RWPE2 (cell line): Measurements from ENCODE around the gene SLC17A9.
A peak's percentile ranks its signal among the peaks of the same experiment; 100 is the strongest.

Experiments
- ATAC-seq: fragments of 200-7000 bp; cut with Tn5 transposase; 3 replicates; pipeline ENCODE4 v1.9.1; 2021; ENCODE audit warnings: low read depth
- DNase-seq: peaks from one replicate; pipeline ENCODE4 v3.0.0-alpha.2; 2020; ENCODE audit warnings: low spot score
- H3K27ac ChIP-seq: fragments of 450-650 bp; 2 replicates; pipeline ENCODE4 v1.5.1; 2017; ENCODE audit warnings: mild to moderate bottlenecking; ENCODE audit not compliant: poor library complexity, severe bottlenecking
- H3K27me3 ChIP-seq: fragments of 250-450 bp; sonication (Bioruptor Pico); 2 replicates; pipeline ENCODE4 v1.5.1; 2021; ENCODE audit warnings: mild to moderate bottlenecking, moderate library complexity; ENCODE audit not compliant: insufficient read depth, poor library complexity, severe bottlenecking
- H3K36me3 ChIP-seq: fragments of 250-450 bp; sonication (Bioruptor Pico); 2 replicates; pipeline ENCODE4 v1.5.1; 2020; ENCODE audit warnings: low read depth, mild to moderate bottlenecking, moderate library complexity
- H3K4me1 ChIP-seq: fragments of 250-450 bp; sonication (Bioruptor Pico); 2 replicates; pipeline ENCODE4 v1.5.1; 2021; ENCODE audit warnings: mild to moderate bottlenecking, moderate library complexity; ENCODE audit not compliant: insufficient read depth, poor library complexity, severe bottlenecking
- H3K4me3 ChIP-seq: fragments of 250-450 bp; sonication (Bioruptor Pico); 2 replicates; pipeline ENCODE4 v1.5.1; 2021; ENCODE audit warnings: mild to moderate bottlenecking, moderate library complexity; ENCODE audit not compliant: severe bottlenecking
- H3K9me3 ChIP-seq: fragments of 250-450 bp; sonication (Bioruptor Pico); 2 replicates; pipeline ENCODE4 v1.5.1; 2021; ENCODE audit warnings: mild to moderate bottlenecking, moderate library complexity; ENCODE audit not compliant: severe bottlenecking
- TF ChIP-seq, protein P1 (sequence below): fragments of 450-650 bp; IDR thresholded peaks from one replicate; pipeline ENCODE4 v1.5.1; 2017; ENCODE audit warnings: mild to moderate bottlenecking, moderate library complexity; ENCODE audit not compliant: poor library complexity, severe bottlenecking

The SLC17A9 gene

DNA sequence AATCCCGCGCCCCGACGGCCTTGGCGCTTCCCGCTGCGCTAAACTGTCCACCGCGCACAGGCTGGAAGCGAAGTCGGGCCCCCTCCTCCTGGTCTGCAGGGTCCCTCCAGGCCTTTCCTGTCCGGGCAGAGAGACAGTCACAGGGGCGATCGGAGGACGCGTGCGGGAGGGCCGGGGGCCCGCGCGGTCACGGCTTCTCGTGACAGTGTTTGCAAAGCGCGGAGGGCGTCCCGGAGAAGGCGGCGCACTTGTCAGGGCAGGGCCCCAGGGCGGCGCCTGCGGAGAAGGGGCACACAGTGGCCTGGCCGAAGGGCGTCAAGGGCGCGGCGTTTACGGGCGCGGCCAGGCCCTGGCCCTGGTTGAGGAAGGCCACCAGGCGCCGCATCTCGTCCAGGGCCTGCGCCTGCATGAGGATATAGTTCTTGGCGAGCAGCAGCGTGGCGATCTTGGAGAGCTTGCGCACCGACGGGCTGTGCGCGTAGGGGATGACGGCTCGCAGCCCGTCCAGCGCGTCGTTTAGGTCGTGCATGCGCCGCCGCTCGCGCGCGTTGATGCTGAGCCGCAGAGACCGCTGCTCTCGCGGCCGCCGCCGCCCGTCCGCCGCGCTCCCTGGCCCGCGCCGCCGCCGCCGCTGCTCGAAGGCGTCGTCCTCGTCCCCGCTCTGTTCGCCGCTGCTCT is 53.5 kb downstream of the SLC17A9 start:
- Histone ChIP-seq H3K36me3 (no peaks in the 10 kb centered on the region), H3K27me3 (peaks cover 98% of the 10 kb centered on the region), H3K27ac (no peak overlapping the region), H3K4me3 (no peak overlapping the region), H3K4me1 (no peaks in the 10 kb centered on the region), H3K9me3 (no peaks in the 10 kb centered on the region)
- DNase-seq (no peak), ATAC-seq (peak; percentile 6; the same call in 1 of the 3 replicates)
- TF ChIP-seq, protein P1, sequence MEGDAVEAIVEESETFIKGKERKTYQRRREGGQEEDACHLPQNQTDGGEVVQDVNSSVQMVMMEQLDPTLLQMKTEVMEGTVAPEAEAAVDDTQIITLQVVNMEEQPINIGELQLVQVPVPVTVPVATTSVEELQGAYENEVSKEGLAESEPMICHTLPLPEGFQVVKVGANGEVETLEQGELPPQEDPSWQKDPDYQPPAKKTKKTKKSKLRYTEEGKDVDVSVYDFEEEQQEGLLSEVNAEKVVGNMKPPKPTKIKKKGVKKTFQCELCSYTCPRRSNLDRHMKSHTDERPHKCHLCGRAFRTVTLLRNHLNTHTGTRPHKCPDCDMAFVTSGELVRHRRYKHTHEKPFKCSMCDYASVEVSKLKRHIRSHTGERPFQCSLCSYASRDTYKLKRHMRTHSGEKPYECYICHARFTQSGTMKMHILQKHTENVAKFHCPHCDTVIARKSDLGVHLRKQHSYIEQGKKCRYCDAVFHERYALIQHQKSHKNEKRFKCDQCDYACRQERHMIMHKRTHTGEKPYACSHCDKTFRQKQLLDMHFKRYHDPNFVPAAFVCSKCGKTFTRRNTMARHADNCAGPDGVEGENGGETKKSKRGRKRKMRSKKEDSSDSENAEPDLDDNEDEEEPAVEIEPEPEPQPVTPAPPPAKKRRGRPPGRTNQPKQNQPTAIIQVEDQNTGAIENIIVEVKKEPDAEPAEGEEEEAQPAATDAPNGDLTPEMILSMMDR: no peak

DNA sequence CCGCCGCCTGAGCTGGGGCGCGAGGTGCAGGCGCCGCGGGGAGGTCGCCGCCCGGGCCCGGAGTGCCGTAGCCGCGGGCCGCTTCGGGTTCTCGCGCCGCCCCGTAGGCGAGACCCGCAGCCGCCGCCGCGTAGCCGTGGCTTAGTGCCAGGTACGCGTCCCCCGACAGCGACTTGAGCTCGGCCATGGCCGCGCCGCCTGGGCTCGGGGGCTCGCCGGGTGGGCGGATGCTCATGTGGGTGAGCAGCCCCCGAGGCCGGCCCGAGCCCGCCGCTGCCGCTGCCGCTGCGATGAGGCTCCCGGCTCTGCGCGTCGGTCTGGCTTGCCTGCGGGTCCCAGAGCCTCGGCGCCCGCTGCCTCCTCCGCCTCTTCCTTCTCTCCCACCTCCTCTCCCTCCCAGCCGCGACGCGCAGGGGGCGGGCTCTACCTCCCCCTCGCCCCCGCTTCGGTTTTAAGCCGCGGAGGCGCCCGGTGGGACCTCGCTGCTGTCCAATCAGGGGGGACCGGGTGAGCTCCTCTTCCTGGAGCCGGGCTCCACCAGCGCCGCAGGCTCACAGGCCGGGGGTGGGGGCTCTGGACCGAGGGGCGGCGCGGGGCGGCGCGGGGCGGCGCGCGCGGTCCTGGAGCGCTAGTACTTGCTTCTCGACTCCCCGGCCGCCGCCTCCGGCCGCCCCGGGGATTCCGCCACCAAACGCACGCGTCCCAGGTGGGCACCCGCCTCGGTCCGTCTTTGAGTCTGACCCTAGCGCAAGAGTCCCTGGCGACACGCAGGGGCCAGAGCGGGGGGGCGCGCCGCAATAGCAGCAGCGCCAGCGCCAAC is 54.2 kb downstream of the SLC17A9 start, which contains the start of gene BHLHE23:
TSS of gene BHLHE23 (minus strand) at position 425 of the 820 bp plus-strand sequence. CDS start at position 235, 190 bp downstream.
- no peaks in the 10 kb centered on the region for H3K36me3 ChIP-seq
- TF ChIP-seq, protein P1: no peak
- ATAC-seq (no peak), DNase-seq (no peak)
- no peaks in the 10 kb centered on the region for H3K4me1 ChIP-seq
- no peaks in the 10 kb centered on the region for H3K9me3 ChIP-seq
- no peak within 1 kb of the TSS for H3K27ac ChIP-seq
- H3K27me3 ChIP-seq: peaks cover 98% of the 10 kb centered on the region
- no peak within 1 kb of the TSS for H3K4me3 ChIP-seq

DNA sequence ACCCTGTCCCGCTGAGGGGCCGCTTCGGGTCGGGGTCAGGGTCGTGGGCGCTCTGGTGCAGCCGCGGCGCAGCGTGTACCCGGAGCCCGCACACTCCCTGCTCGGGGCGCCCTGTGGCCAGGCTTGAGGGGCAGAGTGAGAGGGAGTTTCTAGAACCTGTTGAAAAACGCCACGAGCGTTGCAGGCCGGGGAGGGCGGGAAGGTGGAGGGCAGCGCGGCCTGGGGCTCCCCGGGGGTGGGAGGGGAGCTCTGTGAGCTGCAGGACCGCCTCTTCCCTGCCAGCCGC is 54.8 kb downstream of the SLC17A9 start:
- TF ChIP-seq, protein P1: no peak
- H3K27me3 ChIP-seq: peaks cover 98% of the 10 kb centered on the region
- no peak overlapping the region for H3K27ac ChIP-seq
- DNase-seq (no peak), ATAC-seq (no peak)
- H3K36me3 ChIP-seq: no peaks in the 10 kb centered on the region
- no peaks in the 10 kb centered on the region for H3K9me3 ChIP-seq
- no peak overlapping the region for H3K4me3 ChIP-seq
- H3K4me1 ChIP-seq: no peaks in the 10 kb centered on the region

DNA sequence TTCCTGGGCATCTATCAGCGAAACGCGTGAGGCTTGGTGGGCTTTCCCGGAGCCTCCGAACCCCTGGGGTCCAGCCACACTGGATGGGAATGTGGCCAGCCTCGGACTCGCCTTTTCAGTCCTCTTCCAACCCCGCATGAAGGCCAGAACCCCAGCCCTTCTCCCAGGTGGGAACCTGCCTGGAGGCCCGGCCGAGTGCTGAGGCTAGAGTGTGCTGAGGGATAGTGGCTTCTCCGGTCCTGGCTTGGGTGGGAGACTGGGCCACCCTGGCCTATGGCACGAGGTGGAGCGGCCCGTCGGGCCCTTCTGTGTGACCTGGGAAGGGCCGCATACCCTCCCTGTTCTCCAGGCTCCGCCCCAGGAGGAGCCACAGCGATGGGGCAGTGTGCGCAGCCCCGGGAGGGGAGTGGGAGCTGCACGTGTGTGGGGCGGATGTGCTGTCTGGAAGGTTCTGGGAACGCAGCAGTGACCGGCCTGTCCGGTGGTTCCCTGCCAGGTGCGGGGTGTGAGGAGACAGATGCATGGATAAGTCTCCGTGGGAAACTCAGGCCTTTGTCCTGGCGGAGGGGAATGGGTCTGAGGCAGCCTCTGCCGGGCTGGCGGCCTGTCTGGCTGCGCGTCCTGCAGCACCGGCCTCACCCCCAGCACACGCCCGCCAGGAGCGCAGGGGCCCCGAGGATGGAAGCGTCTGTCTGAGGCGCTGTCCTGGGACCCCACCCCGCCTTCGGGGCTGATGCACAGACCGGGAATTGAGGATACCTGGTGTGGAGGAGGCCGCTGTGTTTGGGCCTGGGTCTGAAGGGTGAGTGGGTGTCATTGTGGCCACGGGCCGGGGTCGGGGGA is 55.4 kb downstream of the SLC17A9 start:
- no peak for DNase-seq
- Histone ChIP-seq H3K27me3 (peaks cover 98% of the 10 kb centered on the region), H3K4me3 (no peak overlapping the region), H3K9me3 (peaks cover 3% of the 10 kb centered on the region), H3K4me1 (no peaks in the 10 kb centered on the region), H3K36me3 (no peaks in the 10 kb centered on the region), H3K27ac (no peak overlapping the region)
- ATAC-seq: peak; percentile 2; the same call in 1 of the 3 replicates
- TF ChIP-seq, protein P1: no peak
